ENCODE measurements around the gene MTMR6. TPM values are rescaled to one million over a fixed set of nuclear protein-coding genes. Genes with fewer than 3 reads are reported as not detected.

The MTMR6 gene
- total RNA-seq, 4 donors from 2014 or later: 17.5 to 25.1 (median 21.7) TPM

DNA sequence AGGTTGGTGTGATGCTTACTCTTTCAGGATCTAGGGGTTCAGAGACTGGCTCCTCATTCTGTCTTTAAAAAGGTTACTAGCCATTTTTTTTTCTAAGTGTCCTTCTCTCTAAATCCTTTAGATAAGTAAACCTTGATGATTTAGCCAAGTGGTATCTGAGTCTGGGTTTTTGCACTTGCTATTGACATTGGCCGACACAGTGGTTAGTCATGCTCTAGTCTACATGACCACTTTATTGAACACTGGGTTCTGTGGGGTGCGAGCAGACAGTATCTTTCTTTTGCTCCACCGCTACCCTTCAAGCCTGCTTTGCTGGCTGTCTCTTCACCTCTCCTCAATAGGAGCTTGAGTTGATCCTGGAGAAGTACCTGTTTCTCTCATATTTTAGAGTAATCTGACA is 7.9 kb upstream of the MTMR6 start:
- H3K9me3 ChIP-seq: no peaks in the 10 kb centered on the region
- DNase-seq: no peak
- intact Hi-C loops (cut with DNase I; ENCODE audit: low total_unique reads) (no loop called here), in situ Hi-C loops (cut with MboI; ENCODE audit: low sequenced_read_pairs in 4 of 4) (no loop called here)
- H3K4me3 ChIP-seq: no peak overlapping the region
- H3K27ac ChIP-seq: no peak overlapping the region
- no peaks in the 10 kb centered on the region for H3K4me1 ChIP-seq
- no peaks in the 10 kb centered on the region for H3K36me3 ChIP-seq
- TF ChIP-seq, protein P1, sequence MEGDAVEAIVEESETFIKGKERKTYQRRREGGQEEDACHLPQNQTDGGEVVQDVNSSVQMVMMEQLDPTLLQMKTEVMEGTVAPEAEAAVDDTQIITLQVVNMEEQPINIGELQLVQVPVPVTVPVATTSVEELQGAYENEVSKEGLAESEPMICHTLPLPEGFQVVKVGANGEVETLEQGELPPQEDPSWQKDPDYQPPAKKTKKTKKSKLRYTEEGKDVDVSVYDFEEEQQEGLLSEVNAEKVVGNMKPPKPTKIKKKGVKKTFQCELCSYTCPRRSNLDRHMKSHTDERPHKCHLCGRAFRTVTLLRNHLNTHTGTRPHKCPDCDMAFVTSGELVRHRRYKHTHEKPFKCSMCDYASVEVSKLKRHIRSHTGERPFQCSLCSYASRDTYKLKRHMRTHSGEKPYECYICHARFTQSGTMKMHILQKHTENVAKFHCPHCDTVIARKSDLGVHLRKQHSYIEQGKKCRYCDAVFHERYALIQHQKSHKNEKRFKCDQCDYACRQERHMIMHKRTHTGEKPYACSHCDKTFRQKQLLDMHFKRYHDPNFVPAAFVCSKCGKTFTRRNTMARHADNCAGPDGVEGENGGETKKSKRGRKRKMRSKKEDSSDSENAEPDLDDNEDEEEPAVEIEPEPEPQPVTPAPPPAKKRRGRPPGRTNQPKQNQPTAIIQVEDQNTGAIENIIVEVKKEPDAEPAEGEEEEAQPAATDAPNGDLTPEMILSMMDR (IDR thresholded peaks at IDR 0.05 in 4 of 5, conservative IDR thresholded peaks at IDR 0.05 in 1 of 5): no peak
- no peak for TF ChIP-seq POLR2A (IDR thresholded peaks at IDR 0.05)
- no peak for ATAC-seq
- no peaks in the 10 kb centered on the region for H3K27me3 ChIP-seq

DNA sequence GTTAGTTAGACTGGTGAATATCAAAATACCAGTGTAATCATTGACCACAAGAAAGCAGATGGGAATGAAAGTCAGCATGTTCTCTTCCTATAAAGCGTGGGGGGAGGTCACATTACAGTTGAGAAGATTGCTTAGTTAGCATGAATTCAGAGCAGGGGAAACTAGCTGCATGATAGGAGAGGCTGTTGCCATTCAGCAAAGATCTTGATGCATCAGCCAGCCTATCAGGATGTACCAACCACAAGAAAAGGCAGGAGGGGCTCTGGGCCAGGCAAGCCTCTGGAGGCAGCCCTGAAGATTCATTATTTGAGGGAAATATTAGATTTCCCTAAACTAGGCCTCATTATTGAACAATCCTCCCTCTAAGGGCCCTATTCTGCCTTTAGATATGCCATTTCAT is 5.0 kb upstream of the MTMR6 start:
- H3K4me1 ChIP-seq: peaks cover 0 to 3% of the 10 kb centered on the region in 2 donors
- H3K27ac ChIP-seq: no peak overlapping the region
- ATAC-seq: no peak
- intact Hi-C loops (cut with DNase I; ENCODE audit: low total_unique reads) (no loop called here), in situ Hi-C loops (cut with MboI; ENCODE audit: low sequenced_read_pairs in 4 of 4) (no loop called here)
- no peak for DNase-seq
- H3K27me3 ChIP-seq: peaks cover 0 to 4% (median 0%) of the 10 kb centered on the region in 3 donors
- no peaks in the 10 kb centered on the region for H3K9me3 ChIP-seq
- no peaks in the 10 kb centered on the region for H3K36me3 ChIP-seq
- H3K4me3 ChIP-seq: no peak overlapping the region
- TF ChIP-seq, protein P1 (IDR thresholded peaks at IDR 0.05 in 4 of 5, conservative IDR thresholded peaks at IDR 0.05 in 1 of 5): no peak

DNA sequence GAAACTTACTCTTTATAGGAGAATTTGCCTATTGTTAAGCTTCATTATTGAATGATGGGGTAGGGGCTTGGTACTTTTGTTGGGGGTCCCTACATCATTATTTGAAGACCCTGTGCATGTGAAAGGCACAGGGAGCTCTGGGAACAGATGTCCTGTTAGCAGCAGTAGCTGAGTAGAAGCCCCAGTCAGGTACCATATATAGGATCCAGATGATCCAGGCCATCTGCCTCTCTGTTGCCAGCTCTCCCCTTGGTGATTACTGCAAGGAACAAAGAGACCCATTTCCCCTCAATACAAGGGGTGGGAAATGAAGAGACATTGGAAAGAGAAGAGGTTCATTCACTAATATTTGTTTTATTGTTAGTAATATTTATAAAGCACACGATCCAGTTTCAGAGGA is 4.4 kb upstream of the MTMR6 start:
- TF ChIP-seq POLR2A (IDR thresholded peaks at IDR 0.05): no peak
- TF ChIP-seq, protein P1 (IDR thresholded peaks at IDR 0.05 in 4 of 5, conservative IDR thresholded peaks at IDR 0.05 in 1 of 5): no peak
- Histone ChIP-seq H3K4me1 (peaks cover 0 to 3% of the 10 kb centered on the region in 2 donors), H3K27me3 (peaks cover 0 to 4% (median 0%) of the 10 kb centered on the region in 3 donors), H3K9me3 (no peaks in the 10 kb centered on the region), H3K36me3 (no peaks in the 10 kb centered on the region), H3K4me3 (no peak overlapping the region), H3K27ac (no peak overlapping the region)
- intact Hi-C loops (cut with DNase I; ENCODE audit: low total_unique reads): no loop called here
- no peak for ATAC-seq
- no peak for DNase-seq
- in situ Hi-C loops (cut with MboI; ENCODE audit: low sequenced_read_pairs in 4 of 4): no loop called here

DNA sequence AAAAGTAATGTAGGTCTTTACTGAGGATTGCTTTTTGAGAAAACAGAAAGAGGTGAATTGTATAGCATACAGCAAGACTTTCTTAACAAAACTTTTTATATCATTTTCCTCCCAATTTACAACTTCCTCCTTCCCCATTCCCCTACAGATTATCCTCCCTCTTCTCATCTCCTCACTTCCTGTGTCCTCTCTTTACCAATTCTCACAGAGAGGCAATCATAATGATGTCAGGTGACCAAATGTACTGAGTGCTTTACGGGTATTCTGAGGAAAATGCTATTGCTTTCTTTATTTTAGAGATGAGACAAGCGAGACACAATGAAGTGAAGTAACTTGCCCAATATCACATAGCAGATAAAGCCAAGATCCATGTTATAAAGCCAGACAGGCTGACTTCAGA is 1.7 kb upstream of the MTMR6 start:
- no peak overlapping the region for H3K27ac ChIP-seq
- H3K4me1 ChIP-seq: peaks cover 7 to 17% of the 10 kb centered on the region in 2 donors
- H3K4me3 ChIP-seq: no peak overlapping the region
- no peaks in the 10 kb centered on the region for H3K9me3 ChIP-seq
- TF ChIP-seq, protein P1 (IDR thresholded peaks at IDR 0.05 in 4 of 5, conservative IDR thresholded peaks at IDR 0.05 in 1 of 5): no peak
- no peak for TF ChIP-seq POLR2A (IDR thresholded peaks at IDR 0.05)
- peaks cover 0 to 4% (median 0%) of the 10 kb centered on the region in 3 donors for H3K27me3 ChIP-seq
- intact Hi-C loops (cut with DNase I; ENCODE audit: low total_unique reads): loop anchor here (5.0 to 10.0 kb wide), 2 partner anchors 364 to 1883 kb away; partner anchors contain the start of gene USP12
- DNase-seq: no peak
- in situ Hi-C loops (cut with MboI; ENCODE audit: low sequenced_read_pairs in 4 of 4): no loop called here
- ATAC-seq: no peak
- H3K36me3 ChIP-seq: no peaks in the 10 kb centered on the region
